GM11168 (cell line): Measurements from ENCODE around the gene BEND3.
"Not testable (repeated sequence)": the region's sequence is repeated elsewhere in the genome, so short reads cannot be mapped to it uniquely, and the experiment has no call there.

Source experiments
- in situ Hi-C: fragments of 300-500 bp; cut with MboI; formaldehyde crosslinking; loops from one replicate; pipeline ENCODE4 v1.12.0; 2022; ENCODE audit warnings: low sequenced_read_pairs; ENCODE audit not compliant: unreplicated experiment

BEND3 gene

GRCh38 chr6:107121964-107122495 is 6.7 kb upstream of the BEND3 start:
- in situ Hi-C loops, result no loop called here

- in situ Hi-C loops, result no loop called here
Measured at GRCh38 chr6:107121266-107121665, 6.0 kb upstream of the BEND3 start.

- in situ Hi-C loops, result no loop called here
Measured at GRCh38 chr6:107120404-107120803, 5.1 kb upstream of the BEND3 start.

GRCh38 chr6:107118976-107119375 is 3.7 kb upstream of the BEND3 start:
- in situ Hi-C loops, result no loop called here

GRCh38 chr6:107118540-107118939 is 3.2 kb upstream of the BEND3 start:
- in situ Hi-C loops, result not testable (repeated sequence)

DNA sequence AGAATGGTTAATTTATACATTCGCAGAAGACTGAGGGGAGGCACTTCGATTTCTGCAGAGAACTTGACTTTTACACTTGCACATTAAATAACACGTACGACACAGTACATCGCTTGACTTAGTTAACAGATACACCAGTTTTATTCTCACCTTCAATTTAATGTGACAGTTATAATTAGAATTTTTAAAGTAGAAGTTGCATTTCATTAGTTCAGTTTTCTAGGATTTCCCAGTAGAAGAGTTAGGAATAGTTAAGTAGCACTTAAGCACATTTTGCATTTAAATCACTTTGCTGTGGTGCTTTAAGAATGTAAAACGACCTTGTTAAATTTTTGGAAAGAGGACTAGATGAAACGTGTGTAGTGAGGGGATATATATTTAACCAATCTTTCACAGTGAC is 1.6 kb upstream of the BEND3 start:
- in situ Hi-C loops, result no loop called here

- in situ Hi-C loops, result no loop called here
Measured at GRCh38 chr6:107116328-107116892, 1.1 kb upstream of the BEND3 start.

GRCh38 chr6:107115695-107116327 is 496 bp upstream of the BEND3 start:
- in situ Hi-C loops, result no loop called here

GRCh38 chr6:107114213-107114925 is 946 bp downstream of the BEND3 start:
- in situ Hi-C loops, result no loop called here

GRCh38 chr6:107110200-107110599 is 5.1 kb downstream of the BEND3 start:
- in situ Hi-C loops, result no loop called here

DNA sequence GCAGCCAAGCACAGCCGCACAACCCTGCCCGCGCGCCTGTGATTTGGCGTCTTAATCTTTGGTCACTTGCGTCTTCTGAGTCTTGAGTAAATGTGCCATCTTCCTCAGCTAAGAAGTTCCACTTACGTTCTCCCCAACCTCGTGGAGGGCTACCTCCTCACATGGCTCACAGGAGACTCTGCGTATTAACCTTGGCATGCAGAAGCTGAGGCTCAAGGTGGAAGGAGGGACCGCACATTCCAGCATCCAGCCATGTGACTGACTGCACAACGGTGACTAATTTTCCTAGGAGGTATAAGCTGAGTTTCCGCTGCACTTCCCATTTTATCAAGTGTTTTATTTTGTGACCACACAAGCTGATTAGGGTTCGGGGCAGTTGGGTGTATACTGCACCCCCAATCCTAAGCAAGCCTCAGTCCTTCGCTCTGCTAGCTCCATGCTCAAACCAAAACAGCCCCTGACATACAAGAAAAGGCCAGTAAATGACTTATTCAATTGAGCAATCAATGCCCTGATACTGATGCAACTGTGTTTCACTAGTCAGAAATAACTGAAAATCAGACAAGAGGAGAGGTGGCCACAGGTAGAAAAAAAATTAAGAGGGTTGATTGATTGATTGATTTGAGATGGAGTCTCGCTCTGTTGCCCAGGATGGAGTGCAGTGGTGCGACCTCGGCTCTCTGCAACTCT is 7.0 kb downstream of the BEND3 start:
- in situ Hi-C loops, result no loop called here

DNA sequence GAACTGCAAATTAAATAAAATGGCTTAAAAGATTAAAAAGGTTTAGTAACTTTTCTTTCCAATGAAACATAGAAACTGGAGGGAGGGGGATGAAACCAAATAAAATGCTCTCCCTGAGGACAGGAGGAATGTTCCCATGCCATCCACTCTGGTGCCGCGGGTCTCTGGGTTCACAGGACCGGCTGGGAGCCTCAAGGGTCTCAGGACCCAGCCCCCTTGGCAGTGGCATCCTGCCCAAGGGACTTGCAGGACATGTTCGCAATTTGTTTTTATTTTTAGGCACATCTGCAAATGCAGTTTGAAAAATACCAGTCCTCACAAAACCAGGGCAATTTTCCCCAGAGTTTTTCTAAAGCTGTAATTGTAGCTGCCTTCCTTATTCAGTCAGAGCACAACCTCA is 7.5 kb downstream of the BEND3 start:
- in situ Hi-C loops, result no loop called here

GRCh38 chr6:107106165-107106564 is 9.2 kb downstream of the BEND3 start:
- in situ Hi-C loops, result no loop called here

- in situ Hi-C loops, result no loop called here
Measured at GRCh38 chr6:107105511-107106116, 9.7 kb downstream of the BEND3 start.

GRCh38 chr6:107103082-107103481 is 12.2 kb downstream of the BEND3 start:
- in situ Hi-C loops, result no loop called here

- in situ Hi-C loops, result no loop called here
Measured at GRCh38 chr6:107102414-107102805, 12.9 kb downstream of the BEND3 start.

DNA sequence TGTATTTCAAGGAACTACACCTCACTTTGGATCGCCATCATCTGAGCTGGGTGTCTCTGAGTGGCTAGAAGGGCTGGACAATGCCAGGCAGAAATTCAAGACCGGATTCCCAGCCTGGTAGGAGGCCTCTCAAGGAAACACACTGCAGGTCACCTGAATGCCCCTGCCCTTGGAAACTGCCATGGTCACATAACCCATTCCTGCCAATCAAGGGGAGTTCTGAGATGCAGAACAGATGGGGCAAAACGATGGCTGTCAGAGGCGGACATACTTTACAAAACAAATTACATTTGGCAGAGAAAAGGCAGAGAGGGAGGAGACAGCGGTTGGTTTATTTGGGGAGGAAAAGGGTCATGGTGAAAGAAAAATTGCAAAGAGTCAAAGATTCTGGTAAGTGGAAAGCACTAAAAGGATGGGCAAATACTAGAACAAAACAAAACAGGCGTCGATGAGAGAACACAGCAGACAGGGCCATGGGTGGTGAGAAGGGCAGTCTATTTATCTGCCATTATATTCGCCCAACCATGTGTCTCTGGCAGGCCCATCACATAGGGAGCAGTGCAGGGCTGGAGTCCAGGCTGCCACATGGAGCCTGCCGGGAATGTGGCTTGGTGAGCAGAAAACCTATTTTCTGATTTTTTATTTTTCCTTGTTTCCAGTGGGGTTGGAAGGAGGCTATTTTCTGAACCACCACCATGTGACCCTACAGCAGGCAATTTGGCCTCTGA is 13.5 kb downstream of the BEND3 start:
- in situ Hi-C loops, result no loop called here

DNA sequence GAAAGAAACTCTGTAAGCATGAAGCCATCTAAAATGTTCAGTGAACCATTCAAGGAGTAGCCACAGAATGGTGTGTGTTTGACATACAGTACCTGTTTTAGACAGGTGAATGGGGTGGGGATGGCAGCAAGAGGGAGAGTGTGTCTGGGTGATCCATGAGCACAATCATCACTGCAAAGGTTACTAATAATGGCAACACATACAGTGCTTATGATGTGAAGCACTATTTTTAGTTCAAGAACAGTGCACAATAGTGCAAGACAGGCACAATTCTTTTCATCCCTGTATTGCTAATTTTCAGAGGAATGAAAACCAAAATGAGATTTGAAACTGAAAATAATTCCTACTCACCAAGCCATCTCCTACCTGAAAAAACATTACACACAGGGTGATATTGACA is 14.1 kb downstream of the BEND3 start:
- in situ Hi-C loops, result no loop called here

GRCh38 chr6:107098436-107099307 is 16.6 kb downstream of the BEND3 start:
- in situ Hi-C loops, result no loop called here
